H1 (cell line): Measurements from ENCODE around the gene NUDT1.

Experiments
- CEBPB ChIP-seq: IDR thresholded peaks from 2 replicates; pipeline ENCODE4 v1.6.1; 2012; ENCODE audit warnings: low read depth, low read length
- CTCF ChIP-seq, 3 experiments: IDR thresholded peaks; 1 replicate in 2 of 3; 2 replicates in 1 of 3; pipeline versions ENCODE4 v1.5.1 to v1.6.1; 2011; ENCODE audit warnings: low read length in 3 of 3, mild to moderate bottlenecking in 3 of 3, inconsistent platforms in 2 of 3, low read depth in 1 of 3, moderate library complexity in 1 of 3; ENCODE audit not compliant: insufficient read depth in 1 of 3; ENCODE audit errors: control extremely low read depth in 1 of 3
- EZH2 ChIP-seq: fragments of 200-600 bp; sonication (generic); IDR thresholded peaks from 2 replicates; pipeline ENCODE4 v1.7.1; 2012; ENCODE audit warnings: low read depth, mild to moderate bottlenecking, moderate library complexity, low read length, inconsistent platforms; ENCODE audit not compliant: severe bottlenecking
- RNF2 ChIP-seq: fragments of 200-900, 300-1000 bp; sonication (generic); IDR thresholded peaks from 2 replicates; pipeline ENCODE4 v1.7.1; 2016; ENCODE audit warnings: borderline replicate concordance, low read depth, mild to moderate bottlenecking, antibody characterized with exemption, low read length; ENCODE audit not compliant: poor library complexity, severe bottlenecking; ENCODE audit errors: missing control alignments
- SRF ChIP-seq: IDR thresholded peaks from 2 replicates; pipeline ENCODE4 v1.6.1; 2011; ENCODE audit warnings: mild to moderate bottlenecking, low read depth, low read length, moderate library complexity
- USF2 ChIP-seq: IDR thresholded peaks from 2 replicates; pipeline ENCODE4 v1.6.1; 2011; ENCODE audit warnings: low read length, improper control_type of control experiment

- no peak for TF ChIP-seq RNF2
- TF ChIP-seq CEBPB: no peak
- no peak for TF ChIP-seq USF2
- no peak for TF ChIP-seq EZH2
- no peak for TF ChIP-seq SRF
- no peak for TF ChIP-seq CTCF (IDR thresholded peaks at IDR 0.05; ENCODE audit: control extremely low read depth in 1 of 3, insufficient read depth in 1 of 3, low read depth in 1 of 3, low read length in 3 of 3)
These were observed 2.8 kb upstream of the NUDT1 start for GRCh38 chr7:2239242-2239641.
